ENCODE results near the gene CYB561A3. TPM values are rescaled to one million over a fixed set of nuclear protein-coding genes. Genes with fewer than 3 reads are reported as not detected.

The CYB561A3 gene
- total and polyA plus RNA-seq, 2 of the 13 experiments (the other 11 are each of a cell fraction or from before 2014, with no cell fraction given) = 11.4 to 14.9 TPM

DNA sequence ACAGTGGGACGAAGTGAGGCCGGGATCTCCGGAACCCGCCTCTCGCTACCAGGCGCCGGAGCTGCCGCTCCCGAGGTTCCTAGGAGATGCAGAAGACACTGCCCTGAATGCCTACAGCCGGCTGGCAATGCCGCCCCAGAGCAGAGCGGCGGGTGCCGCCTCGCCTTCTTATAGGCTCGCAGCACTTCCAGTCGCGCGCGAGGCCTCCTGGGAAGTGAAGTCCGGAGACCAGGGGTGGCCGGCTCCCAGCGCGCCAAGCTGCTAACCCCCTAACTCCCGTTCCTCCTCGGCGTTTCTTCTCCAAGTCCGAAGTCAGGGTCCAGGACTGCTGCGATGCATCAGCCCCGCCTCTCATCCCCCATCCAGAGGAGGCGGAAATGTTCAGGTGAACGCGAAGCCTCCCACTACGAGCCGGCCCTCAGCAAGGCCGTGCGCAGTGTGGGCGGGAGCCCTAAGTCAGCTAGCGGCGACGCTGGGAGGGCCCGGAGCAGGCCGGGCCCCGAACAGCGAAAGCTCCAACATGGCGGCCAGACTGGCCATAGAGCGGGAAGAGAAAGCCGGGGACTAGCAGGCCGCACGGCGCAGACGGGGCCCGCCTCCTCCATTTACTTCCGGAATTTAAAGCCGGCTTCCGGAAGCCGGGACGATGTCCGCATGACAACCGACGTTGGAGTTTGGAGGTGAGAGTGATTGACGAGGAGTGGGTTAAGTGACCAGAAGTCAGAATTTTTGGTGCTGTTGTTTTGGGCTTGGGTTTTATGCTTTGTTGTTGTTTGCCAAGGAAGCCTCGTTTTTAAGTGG lies at the start of gene CYB561A3, which contains the start of gene TMEM138 (continued):
- TF ChIP-seq, protein P1, sequence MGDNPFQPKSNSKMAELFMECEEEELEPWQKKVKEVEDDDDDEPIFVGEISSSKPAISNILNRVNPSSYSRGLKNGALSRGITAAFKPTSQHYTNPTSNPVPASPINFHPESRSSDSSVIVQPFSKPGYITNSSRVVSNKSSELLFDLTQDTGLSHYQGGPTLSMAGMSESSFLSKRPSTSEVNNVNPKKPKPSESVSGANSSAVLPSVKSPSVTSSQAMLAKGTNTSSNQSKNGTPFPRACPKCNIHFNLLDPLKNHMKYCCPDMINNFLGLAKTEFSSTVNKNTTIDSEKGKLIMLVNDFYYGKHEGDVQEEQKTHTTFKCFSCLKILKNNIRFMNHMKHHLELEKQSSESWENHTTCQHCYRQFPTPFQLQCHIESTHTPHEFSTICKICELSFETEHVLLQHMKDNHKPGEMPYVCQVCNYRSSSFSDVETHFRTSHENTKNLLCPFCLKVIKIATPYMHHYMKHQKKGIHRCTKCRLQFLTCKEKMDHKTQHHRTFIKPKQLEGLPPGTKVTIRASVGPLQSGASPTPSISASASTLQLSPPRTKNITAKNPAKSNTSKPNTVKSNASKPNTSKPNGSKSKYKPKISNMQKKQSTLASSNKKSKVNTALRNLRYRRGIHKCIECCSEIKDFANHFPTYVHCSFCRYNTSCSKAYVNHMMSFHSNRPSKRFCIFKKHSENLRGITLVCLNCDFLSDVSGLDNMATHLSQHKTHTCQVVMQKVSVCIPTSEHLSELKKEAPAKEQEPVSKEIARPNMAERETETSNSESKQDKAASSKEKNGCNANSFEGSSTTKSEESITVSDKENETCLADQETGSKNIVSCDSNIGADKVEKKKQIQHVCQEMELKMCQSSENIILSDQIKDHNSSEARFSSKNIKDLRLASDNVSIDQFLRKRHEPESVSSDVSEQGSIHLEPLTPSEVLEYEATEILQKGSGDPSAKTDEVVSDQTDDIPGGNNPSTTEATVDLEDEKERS (CRISPR knock-in tag; IDR thresholded peaks at IDR 0.05) = peak; percentile 90
- TF ChIP-seq ZNF577 (CRISPR knock-in tag; IDR thresholded peaks at IDR 0.05; ENCODE audit: borderline replicate concordance, low read depth) (no peak), ZNF3 (CRISPR knock-in tag; IDR thresholded peaks at IDR 0.05) (no peak), ZNF674 (CRISPR knock-in tag; IDR thresholded peaks at IDR 0.05; ENCODE audit: low read depth) (no peak), ZNF839 (CRISPR knock-in tag; IDR thresholded peaks at IDR 0.05; ENCODE audit: borderline replicate concordance) (no peak), SOX5 (CRISPR knock-in tag; IDR thresholded peaks at IDR 0.05; ENCODE audit: borderline replicate concordance) (no peak; the same call in none of the 2 replicates), SP5 (CRISPR knock-in tag; IDR thresholded peaks at IDR 0.05; ENCODE audit: borderline replicate concordance, low read depth) (peak; percentile 44; the same call in 1 of the 2 replicates), HOXA5 (CRISPR knock-in tag; IDR thresholded peaks at IDR 0.05) (peak; percentile 48), HHEX (CRISPR knock-in tag; IDR thresholded peaks at IDR 0.05) (no peak), ZNF253 (CRISPR knock-in tag; IDR thresholded peaks at IDR 0.05; ENCODE audit: borderline replicate concordance) (peak; percentile 75; the same call in 1 of the 2 replicates), SMAD1 (CRISPR knock-in tag; IDR thresholded peaks at IDR 0.05; ENCODE audit: borderline replicate concordance, low read depth) (no peak), PAF1 (CRISPR knock-in tag; IDR thresholded peaks at IDR 0.05) (no peak)
- TF ChIP-seq, protein P2, sequence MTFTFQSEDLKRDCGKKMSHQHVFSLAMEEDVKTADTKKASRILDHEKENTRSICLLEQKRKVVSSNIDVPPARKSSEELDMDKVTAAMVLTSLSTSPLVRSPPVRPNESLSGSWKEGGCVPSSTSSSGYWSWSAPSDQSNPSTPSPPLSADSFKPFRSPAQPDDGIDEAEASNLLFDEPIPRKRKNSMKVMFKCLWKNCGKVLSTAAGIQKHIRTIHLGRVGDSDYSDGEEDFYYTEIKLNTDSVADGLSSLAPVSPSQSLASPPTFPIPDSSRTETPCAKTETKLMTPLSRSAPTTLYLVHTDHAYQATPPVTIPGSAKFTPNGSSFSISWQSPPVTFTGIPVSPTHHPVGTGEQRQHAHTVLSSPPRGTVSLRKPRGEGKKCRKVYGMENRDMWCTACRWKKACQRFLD (CRISPR knock-in tag; IDR thresholded peaks at IDR 0.05; ENCODE audit: borderline replicate concordance) = peak; percentile 73; the same call in 1 of the 2 replicates
- TF ChIP-seq, protein P3, sequence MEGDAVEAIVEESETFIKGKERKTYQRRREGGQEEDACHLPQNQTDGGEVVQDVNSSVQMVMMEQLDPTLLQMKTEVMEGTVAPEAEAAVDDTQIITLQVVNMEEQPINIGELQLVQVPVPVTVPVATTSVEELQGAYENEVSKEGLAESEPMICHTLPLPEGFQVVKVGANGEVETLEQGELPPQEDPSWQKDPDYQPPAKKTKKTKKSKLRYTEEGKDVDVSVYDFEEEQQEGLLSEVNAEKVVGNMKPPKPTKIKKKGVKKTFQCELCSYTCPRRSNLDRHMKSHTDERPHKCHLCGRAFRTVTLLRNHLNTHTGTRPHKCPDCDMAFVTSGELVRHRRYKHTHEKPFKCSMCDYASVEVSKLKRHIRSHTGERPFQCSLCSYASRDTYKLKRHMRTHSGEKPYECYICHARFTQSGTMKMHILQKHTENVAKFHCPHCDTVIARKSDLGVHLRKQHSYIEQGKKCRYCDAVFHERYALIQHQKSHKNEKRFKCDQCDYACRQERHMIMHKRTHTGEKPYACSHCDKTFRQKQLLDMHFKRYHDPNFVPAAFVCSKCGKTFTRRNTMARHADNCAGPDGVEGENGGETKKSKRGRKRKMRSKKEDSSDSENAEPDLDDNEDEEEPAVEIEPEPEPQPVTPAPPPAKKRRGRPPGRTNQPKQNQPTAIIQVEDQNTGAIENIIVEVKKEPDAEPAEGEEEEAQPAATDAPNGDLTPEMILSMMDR (CRISPR knock-in tag; IDR thresholded peaks at IDR 0.05) = 0 out of 2 replicates have a peak, but pooled peaks have one; percentile 15
- TF ChIP-seq, protein P4, sequence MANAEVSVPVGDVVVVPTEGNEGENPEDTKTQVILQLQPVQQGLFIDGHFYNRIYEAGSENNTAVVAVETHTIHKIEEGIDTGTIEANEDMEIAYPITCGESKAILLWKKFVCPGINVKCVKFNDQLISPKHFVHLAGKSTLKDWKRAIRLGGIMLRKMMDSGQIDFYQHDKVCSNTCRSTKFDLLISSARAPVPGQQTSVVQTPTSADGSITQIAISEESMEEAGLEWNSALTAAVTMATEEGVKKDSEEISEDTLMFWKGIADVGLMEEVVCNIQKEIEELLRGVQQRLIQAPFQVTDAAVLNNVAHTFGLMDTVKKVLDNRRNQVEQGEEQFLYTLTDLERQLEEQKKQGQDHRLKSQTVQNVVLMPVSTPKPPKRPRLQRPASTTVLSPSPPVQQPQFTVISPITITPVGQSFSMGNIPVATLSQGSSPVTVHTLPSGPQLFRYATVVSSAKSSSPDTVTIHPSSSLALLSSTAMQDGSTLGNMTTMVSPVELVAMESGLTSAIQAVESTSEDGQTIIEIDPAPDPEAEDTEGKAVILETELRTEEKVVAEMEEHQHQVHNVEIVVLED (CRISPR knock-in tag; IDR thresholded peaks at IDR 0.05; ENCODE audit: borderline replicate concordance) = peak; percentile 86
- TF ChIP-seq, protein P5, sequence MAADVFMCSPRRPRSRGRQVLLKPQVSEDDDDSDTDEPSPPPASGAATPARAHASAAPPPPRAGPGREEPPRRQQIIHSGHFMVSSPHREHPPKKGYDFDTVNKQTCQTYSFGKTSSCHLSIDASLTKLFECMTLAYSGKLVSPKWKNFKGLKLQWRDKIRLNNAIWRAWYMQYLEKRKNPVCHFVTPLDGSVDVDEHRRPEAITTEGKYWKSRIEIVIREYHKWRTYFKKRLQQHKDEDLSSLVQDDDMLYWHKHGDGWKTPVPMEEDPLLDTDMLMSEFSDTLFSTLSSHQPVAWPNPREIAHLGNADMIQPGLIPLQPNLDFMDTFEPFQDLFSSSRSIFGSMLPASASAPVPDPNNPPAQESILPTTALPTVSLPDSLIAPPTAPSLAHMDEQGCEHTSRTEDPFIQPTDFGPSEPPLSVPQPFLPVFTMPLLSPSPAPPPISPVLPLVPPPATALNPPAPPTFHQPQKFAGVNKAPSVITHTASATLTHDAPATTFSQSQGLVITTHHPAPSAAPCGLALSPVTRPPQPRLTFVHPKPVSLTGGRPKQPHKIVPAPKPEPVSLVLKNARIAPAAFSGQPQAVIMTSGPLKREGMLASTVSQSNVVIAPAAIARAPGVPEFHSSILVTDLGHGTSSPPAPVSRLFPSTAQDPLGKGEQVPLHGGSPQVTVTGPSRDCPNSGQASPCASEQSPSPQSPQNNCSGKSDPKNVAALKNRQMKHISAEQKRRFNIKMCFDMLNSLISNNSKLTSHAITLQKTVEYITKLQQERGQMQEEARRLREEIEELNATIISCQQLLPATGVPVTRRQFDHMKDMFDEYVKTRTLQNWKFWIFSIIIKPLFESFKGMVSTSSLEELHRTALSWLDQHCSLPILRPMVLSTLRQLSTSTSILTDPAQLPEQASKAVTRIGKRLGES (CRISPR knock-in tag; IDR thresholded peaks at IDR 0.05; ENCODE audit: borderline replicate concordance) = no peak
- TF ChIP-seq, protein P6, sequence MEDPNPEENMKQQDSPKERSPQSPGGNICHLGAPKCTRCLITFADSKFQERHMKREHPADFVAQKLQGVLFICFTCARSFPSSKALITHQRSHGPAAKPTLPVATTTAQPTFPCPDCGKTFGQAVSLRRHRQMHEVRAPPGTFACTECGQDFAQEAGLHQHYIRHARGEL (CRISPR knock-in tag; IDR thresholded peaks at IDR 0.05) = no peak

Measured in HepG2 (cell line).